Stimulated activated CD4-positive, alpha-beta T cell treated with anti-CD3 and anti-CD28 coated beads, Interleukin-4, amount 100 ng/mL, for 4 hours (primary cell): ENCODE measurements around the gene LRRK2.
"Not testable (repeated sequence)": the region's sequence is repeated elsewhere in the genome, so short reads cannot be mapped to it uniquely, and the experiment has no call there.

ENCODE experiments used
- DNase-seq, 2 experiments: peaks; one replicate each; pipeline ENCODE4 v3.0.0-alpha.2; 2020

Gene LRRK2

GRCh38 chr12:40224439-40225291 lies at the start of gene LRRK2:
LRRK2 (plus strand) TSS chr12:40224997; CDS start chr12:40225132, 135 bp downstream.
- DNase-seq = peak; percentile 11 to 19

GRCh38 chr12:40175045-40175444 lies 49.8 kb upstream of the LRRK2 start:
- DNase-seq = no peak

- DNase-seq = no peak
These were observed 49.3 kb upstream of the LRRK2 start for GRCh38 chr12:40175489-40175888.

GRCh38 chr12:40178701-40179100 lies 46.1 kb upstream of the LRRK2 start:
- no peak for DNase-seq

GRCh38 chr12:40181490-40181889 lies 43.3 kb upstream of the LRRK2 start:
- no peak for DNase-seq

- no peak for DNase-seq
These were observed 41.1 kb upstream of the LRRK2 start for GRCh38 chr12:40183715-40184114.

GRCh38 chr12:40184493-40185302 lies 40.1 kb upstream of the LRRK2 start:
- no peak for DNase-seq

- DNase-seq = no peak
These were observed 39.5 kb upstream of the LRRK2 start for GRCh38 chr12:40185303-40185693.

- no peak for DNase-seq
These were observed 36.1 kb upstream of the LRRK2 start for GRCh38 chr12:40188558-40189320.

GRCh38 chr12:40192704-40193255 lies 32.0 kb upstream of the LRRK2 start:
- no peak for DNase-seq

GRCh38 chr12:40194846-40195245 lies 30.0 kb upstream of the LRRK2 start:
- DNase-seq = no peak

GRCh38 chr12:40197590-40197989 lies 27.2 kb upstream of the LRRK2 start:
- no peak for DNase-seq

- no peak for DNase-seq
These were observed 26.2 kb upstream of the LRRK2 start for GRCh38 chr12:40198601-40199000.

- DNase-seq = no peak
These were observed 22.4 kb upstream of the LRRK2 start for GRCh38 chr12:40202095-40203059.

- DNase-seq = no peak
These were observed 21.8 kb upstream of the LRRK2 start for GRCh38 chr12:40203060-40203430.

GRCh38 chr12:40204337-40204736 lies 20.5 kb upstream of the LRRK2 start:
- DNase-seq = no peak

GRCh38 chr12:40207551-40207950 lies 17.2 kb upstream of the LRRK2 start:
- DNase-seq = no peak

GRCh38 chr12:40208707-40209446 lies 15.9 kb upstream of the LRRK2 start:
- DNase-seq = no peak

GRCh38 chr12:40209886-40210285 lies 14.9 kb upstream of the LRRK2 start:
- DNase-seq = no peak

GRCh38 chr12:40211186-40211585 lies 13.6 kb upstream of the LRRK2 start:
- not testable (repeated sequence) for DNase-seq

- no peak for DNase-seq
These were observed 12.2 kb upstream of the LRRK2 start for GRCh38 chr12:40212566-40212965.
